Cerebellar nuclear complex (tissue), 1 donor: Measurements from ENCODE around the gene ZNF675.
"Not testable (repeated sequence)": the region's sequence is repeated elsewhere in the genome, so short reads cannot be mapped to it uniquely, and the experiment has no call there.

Source experiments
- DNase-seq, 2 experiments: peaks; one replicate each; lab custom pipeline; 2025; lab: John Stamatoyannopoulos, UW

ZNF675 gene

DNA sequence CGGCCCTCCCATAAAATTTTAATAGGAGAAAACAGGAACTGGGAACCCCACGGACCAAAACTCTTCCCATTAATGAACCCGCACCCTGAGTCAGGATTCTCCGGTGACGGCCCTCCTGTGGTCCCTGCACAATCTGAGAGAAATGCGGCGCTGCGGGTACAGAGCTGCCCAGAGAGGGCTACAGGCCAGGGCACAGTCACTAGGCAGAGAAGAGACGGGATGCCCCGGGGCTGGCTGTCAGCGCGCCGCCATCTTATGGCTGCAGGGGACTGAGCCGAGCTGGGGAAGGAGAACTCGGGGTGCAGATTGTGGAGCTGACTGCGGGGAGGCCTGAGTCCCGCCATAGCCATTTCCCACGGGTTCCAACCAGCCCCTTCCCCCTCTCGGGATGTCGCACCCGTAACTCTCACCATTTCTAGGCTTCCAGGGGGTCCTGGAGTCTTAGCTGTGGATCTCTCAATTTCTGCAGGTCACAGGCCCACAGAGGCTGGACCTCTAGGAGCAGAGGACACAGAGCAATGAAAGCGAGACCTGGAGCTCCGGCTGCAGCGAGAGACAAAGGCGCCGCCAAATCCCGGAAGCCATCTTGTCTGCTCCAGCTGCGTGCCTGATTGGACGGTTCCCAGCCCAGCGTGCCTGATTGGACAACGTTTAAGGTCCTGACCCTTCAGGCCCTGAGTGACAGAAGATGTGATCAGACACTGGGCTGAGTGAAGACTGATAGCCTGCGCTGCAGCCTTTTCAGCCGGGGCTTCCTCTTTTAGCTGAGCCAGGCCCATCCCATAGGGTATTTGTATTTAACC, at the start of gene ZNF675:
Gene ZNF675, minus strand, starts transcription at position 592 of the 803 bp plus-strand sequence. Its CDS starts 179 bp downstream, at position 413.
- DNase-seq: peak; percentile 58 to 85

DNA sequence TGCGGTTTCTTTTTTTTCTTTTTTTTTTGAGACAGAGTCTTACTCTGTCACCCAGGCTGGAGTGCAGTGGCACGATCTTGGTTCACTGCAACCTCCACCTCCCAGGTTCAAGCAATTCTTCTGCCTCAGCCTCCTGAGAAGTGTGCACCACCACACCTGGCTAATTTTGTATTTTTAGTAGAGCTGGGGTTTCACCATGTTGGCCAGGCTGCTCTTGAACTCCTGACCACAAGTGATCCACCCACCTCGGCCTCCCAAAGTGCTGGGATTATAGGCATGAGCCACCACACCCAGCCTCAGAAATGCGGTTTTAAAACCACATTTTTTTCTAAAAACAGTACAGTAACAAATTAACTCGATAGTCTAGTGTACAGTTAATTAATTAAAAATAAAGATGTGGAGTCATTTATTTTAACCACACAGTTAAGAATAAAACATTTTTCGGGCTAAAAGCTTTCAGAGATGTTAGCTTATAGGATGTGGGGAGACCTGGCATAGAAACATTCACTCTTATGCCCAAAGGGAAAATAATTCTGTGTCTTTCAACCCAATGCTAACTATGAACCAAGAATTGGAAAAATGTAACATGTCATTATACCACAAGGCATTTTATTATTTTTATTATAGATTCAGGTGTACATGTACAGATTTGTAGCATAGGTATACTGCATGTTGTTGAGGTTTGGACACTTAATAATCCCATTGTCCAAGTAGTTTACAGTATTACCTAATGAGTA, 43.9 kb upstream of the ZNF675 start:
- DNase-seq: not testable (repeated sequence)

DNA sequence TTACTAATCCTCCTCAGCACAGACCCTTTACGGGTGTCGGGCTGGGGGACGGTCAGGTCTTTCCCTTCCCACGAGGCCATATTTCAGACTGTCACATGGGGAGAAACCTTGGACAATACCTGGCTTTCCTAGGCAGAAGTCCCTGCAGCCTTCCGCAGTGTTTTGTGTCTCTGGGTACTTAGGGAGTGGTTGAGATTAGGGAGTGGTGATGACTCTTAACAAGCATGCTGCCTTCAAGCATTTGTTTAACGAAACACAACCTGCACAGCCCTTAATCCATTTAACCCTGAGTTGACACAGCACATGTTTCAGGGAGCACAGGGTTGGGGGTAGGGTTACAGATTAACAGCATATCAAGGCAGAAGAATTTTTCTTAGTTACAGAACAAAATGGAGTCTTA, 37.1 kb upstream of the ZNF675 start:
- not testable (repeated sequence) for DNase-seq

DNA sequence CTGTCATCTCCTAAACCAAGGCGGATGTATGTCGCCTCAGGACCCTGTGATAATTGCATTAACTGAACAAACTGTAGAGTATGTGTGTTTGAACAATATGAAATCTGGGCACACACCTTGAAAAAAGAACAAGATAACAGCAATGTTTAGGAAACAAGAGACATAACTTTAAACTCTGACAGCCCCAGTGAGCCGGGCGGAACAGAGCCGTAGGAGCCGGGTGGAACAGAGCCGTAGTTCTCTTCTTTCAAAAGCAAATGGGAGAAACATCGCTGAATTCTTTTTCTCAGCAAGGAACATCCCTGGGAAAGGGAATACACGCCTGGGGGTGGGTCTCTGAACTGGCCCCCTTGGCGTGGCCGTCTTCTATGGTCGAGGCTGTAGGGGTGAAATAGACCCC, 31.8 kb upstream of the ZNF675 start:
- DNase-seq: no peak

DNA sequence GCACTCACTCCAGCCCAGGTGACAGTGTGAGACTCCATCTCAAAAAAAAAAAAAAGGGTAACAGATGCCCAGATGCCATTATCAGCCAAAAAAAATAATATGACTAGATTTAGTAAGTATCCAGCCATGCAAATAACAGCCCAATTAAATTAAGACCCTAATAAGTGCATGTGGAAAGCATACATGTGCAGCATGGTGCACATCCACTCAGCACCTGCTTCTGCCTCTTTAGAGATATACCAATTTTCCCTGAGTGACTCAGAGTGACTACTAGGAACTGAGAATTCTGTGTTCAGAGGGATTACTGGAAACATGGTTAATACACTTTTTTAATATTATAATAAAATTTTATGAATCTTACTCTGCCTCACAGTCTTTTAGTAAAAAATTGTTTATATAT, 29.8 kb upstream of the ZNF675 start:
- DNase-seq: no peak

DNA sequence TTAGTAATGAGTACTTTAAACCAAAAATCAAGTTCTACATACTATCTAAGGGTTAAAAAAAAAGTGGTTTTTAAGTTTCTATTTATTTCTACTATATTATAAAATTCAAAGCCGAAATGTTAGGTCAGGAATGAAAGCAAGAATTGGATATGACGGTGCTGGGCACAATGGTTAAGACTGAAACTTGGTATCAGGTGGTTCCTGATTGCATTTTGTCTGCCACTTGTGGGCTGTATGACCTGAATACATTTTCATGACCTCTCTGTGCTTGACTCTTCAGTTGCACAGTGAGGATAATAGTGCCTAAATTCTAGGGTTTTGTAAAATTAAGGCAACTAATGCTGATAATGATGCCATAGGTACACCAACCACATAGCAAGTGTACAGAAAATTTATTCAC, 22.3 kb upstream of the ZNF675 start:
- DNase-seq: no peak

DNA sequence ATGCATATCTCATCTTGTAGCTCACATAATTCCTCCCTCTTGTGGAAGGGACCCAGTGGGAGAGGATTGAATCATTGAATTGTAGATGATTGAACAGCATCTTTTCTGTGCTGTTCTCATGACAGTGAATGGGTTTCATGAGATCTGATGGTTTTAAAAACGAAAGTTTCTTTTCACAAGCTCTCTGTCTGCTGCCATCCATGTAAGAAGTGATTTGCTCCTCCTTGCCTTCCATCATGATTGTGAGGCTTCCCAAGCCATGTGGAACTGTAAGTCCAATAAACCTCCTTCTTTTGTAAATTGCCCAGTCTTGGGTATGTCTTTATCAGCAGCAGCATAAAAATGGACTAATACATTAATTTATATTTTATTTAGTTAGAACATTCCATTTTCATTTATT, 19.6 kb upstream of the ZNF675 start:
- no peak for DNase-seq

DNA sequence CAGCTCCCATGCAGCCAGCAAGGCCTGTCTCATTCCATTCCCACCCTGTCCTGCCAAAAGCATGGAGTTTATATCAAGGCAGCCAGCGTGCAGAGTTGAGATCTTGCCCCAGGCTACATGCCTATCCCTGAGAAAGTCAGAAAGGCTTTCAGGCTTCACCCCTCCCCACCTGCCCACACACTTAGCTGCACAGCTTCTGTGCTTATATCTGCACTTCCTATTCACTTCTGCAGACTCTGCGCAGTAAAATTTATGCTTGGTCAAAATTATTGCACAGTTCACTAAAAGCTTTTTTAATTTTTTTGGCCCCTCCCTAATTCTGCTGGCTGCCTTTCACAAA, 12.5 kb upstream of the ZNF675 start:
- no peak for DNase-seq

DNA sequence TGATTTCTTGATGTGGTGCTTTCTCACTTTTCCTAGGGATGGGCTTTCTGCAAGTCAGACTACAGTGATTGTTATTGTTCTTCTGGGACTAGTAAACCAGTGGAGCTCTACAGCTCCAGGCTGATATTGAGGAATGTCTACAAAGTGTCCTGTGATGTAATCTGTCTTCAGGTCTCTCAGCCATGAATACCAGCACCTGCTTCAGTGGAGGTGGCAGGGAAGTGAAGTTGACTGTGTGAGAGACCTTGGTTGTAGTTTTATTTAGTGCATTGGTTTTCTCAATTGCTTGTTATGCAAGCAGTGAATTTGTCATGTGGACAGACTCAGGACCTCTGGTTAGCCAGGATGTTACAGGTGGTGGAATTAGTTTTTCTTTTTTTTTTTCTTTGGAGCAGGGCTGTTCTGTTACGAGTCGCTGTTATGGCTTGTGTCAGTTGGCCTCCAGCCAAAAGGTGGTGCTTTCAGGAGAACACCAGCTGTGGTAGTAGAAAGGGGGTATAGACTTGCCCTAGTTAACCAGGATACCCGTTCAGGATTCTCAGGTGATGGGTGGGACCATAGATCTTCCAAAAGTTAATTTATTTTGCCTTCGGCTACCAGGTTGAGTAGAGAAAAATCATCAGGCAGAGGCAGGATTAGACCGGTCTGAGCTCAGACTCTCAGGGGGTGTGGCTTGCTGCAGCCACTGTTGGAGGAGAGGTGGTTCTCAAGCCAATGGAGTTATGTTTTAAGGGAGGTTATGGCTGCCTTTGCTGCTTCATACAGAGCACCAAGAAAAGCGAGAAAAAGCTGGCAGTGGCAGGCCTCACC, 11.9 kb upstream of the ZNF675 start:
- DNase-seq: no peak

DNA sequence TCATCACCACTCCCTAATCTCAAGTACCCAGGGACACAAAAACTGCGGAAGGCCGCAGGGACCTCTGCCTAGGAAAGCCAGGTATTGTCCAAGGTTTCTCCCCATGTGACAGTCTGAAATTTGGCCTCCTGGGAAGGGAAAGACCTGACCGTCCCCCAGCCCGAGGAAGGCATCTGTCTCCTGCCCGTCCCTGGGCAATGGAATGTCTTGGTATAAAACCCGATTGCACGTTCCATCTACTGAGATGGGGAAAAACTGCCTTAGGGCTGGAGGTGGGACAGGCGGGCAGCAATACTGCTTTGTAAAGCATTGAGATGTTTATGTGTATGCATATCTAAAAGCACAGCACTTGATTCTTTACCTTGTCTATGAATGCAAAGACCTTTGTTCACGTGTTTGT, 5.9 kb upstream of the ZNF675 start:
- not testable (repeated sequence) for DNase-seq

DNA sequence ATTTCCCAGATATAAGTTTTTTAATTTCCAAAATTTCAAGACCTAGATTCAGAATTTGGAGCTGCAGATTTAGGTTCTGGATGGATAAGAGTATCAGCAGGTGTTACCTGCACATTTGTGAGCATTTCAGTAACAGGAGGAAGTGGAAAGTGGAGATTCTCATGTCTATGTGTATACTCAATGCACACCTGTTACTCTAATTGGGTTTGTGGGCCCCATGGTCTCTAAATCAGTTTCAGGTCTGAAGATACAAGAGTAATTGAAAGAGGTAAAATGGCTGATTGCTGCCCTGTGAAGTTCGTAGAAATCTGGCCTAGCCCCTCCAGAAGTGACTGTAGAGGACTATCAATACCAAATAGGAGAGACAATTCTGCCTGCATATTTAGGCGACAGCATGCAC, 13.9 kb downstream of the ZNF675 start:
- no peak for DNase-seq

DNA sequence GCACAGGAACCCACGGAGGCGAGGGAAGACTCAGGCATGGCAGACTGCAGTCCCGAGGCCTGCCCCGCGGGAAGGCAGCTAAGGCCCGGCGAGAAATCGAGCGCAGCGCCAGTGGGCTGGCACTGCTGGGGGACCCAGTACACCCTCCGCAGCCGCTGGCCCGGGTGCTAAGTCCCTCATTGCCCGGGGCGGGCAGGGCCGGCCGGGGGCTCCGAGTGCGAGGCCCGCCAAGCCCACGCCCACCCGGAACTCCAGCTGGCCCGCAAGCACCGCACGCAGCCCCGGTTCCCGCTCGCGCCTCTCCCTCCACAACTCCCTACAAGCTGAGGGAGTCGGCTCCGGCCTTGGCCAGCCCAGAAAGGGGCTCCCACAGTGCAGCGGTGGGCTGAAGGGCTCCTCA, 18.4 kb downstream of the ZNF675 start:
- DNase-seq: not testable (repeated sequence)

DNA sequence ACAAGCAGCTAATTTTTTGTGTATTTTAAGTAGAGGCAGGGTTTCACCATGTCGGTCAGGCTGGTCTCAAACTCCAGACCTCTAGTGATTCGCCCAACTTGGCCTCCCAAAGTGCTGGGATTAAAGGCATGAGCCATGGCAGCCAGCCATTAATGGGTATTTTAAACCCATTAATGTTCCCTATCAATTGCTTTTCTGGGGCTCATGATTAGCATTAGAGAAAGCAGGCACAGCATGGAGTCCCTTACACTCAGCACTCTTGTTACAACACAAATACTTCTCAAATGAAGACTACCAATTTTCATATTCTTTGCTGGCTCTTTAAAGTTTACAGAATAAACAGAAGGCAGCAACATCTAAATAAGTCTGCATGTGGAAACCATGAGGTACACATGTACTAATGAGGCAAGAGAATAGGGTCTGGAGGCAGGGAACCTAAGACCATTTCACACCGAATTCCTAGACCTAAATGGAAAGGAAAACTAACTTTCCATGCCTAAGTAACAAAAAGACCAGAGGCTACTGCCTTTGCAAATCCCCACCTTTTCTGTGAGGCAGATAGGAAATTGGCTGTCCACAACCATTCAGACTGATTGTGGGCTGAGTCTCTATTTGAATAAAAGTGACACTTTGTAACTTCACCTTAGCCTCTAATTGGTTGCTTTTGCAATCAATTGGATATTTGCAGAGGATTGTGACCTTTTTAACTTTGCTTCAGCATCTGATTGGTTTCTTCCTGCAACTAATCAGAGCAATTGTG, 21.2 kb downstream of the ZNF675 start:
- DNase-seq: no peak

DNA sequence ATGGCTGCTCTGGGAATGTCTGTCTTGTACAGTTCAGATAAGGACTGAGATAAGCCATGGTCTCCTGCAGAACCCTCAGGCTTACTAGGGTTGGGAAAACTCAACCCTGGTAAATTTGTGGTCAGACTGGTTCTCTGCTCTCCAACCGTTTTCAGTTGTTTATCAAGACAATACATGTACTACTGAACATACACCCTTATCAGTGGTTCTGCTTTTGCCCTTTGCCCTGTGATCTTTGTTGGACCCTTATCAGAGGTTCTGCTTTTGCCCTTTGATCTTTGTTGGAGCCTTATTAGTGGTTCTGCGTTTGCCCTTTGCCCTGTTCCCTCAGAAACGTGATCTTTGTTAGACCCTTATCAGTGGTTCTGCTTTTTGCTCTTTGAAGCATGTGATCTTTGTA, 37.2 kb downstream of the ZNF675 start:
- DNase-seq: not testable (repeated sequence)
